ENCODE results near the gene SLC22A17.
A peak's percentile ranks its signal among the peaks of the same experiment; 100 is the strongest.
"Not testable (repeated sequence)": the region's sequence is repeated elsewhere in the genome, so short reads cannot be mapped to it uniquely, and the experiment has no call there.

The SLC22A17 gene

GRCh38 chr14:23339506-23340268 is 13.0 kb downstream of the SLC22A17 start:
- no peak for DNase-seq (ENCODE audit: extremely low spot score)
- POLR2A ChIA-PET: no interaction called here
- CTCF ChIA-PET: interaction anchor here (1.0 to 1.7 kb wide), 4 partner anchors 8 to 107 kb away, joined by 3 to 7 read pairs (median 3); no protein-coding TSS in a partner anchor
- TF ChIP-seq CTCF (IDR thresholded peaks at IDR 0.05; ENCODE audit: control extremely low read depth, extremely low read depth, low read depth, missing control alignments): no peak

- no peak for DNase-seq (ENCODE audit: extremely low spot score)
- ChIA-PET CTCF (interaction anchor here (1.1 to 3.2 kb wide), 6 partner anchors 9 to 267 kb away, joined by 3 to 10 read pairs (median 6); no protein-coding TSS in a partner anchor), POLR2A (interaction anchor here (1.3 kb wide), 1 partner anchor 9 kb away, joined by 3 read pairs; no protein-coding TSS in a partner anchor)
- no peak for TF ChIP-seq CTCF (IDR thresholded peaks at IDR 0.05; ENCODE audit: control extremely low read depth, extremely low read depth, low read depth, missing control alignments)
These were observed 17.1 kb downstream of the SLC22A17 start for GRCh38 chr14:23335623-23336022.

- peak; percentile 84 for DNase-seq (ENCODE audit: extremely low spot score)
- ChIA-PET POLR2A (no interaction called here), CTCF (interaction anchor here (1.0 to 4.8 kb wide), 12 partner anchors 7 to 277 kb away, joined by 3 to 54 read pairs (median 4); partner anchors contain the start of genes CMTM5, PABPN1 and PPP1R3E)
- TF ChIP-seq CTCF (IDR thresholded peaks at IDR 0.05; ENCODE audit: control extremely low read depth, extremely low read depth, low read depth, missing control alignments): peak; percentile 76
These were observed 24.5 kb downstream of the SLC22A17 start for GRCh38 chr14:23327947-23328744.

- TF ChIP-seq CTCF (IDR thresholded peaks at IDR 0.05; ENCODE audit: control extremely low read depth, extremely low read depth, low read depth, missing control alignments): no peak
- CTCF ChIA-PET: interaction anchor here (0.7 to 4.8 kb wide), 29 partner anchors 9 to 279 kb away, joined by 3 to 54 read pairs (median 4); partner anchors contain the start of genes BCL2L2, CMTM5, HOMEZ and PPP1R3E
- POLR2A ChIA-PET: interaction anchor here (0.9 to 1.2 kb wide), 3 partner anchors 9 to 40 kb away, joined by 3 to 6 read pairs (median 4); partner anchors contain the start of gene HOMEZ
- no peak for DNase-seq (ENCODE audit: extremely low spot score)
These were observed 26.0 kb downstream of the SLC22A17 start for GRCh38 chr14:23326491-23327332.

- DNase-seq (ENCODE audit: extremely low spot score): not testable (repeated sequence)
- POLR2A ChIA-PET: interaction anchor here (1.2 kb wide), 1 partner anchor 10 kb away, joined by 3 read pairs; no protein-coding TSS in a partner anchor
- CTCF ChIA-PET: interaction anchor here (1.2 to 4.8 kb wide), 6 partner anchors 10 to 53 kb away, joined by 3 to 54 read pairs (median 7); partner anchors contain the start of genes CMTM5, HOMEZ and SLC22A17
These were observed 26.9 kb downstream of the SLC22A17 start for GRCh38 chr14:23325746-23326145.

GRCh38 chr14:23324993-23325392 is 27.7 kb downstream of the SLC22A17 start:
- ChIA-PET CTCF (interaction anchor here (0.6 to 4.8 kb wide), 4 partner anchors 10 to 1793 kb away, joined by 3 to 26 read pairs (median 6); no protein-coding TSS in a partner anchor), POLR2A (no interaction called here)
- no peak for DNase-seq (ENCODE audit: extremely low spot score)
- TF ChIP-seq CTCF (IDR thresholded peaks at IDR 0.05; ENCODE audit: control extremely low read depth, extremely low read depth, low read depth, missing control alignments): no peak
